H1 (cell line): ENCODE results near the gene CCDC178. TPM values are rescaled to one million over a fixed set of nuclear protein-coding genes. Genes with fewer than 3 reads are reported as not detected.

Experiments
- NRF1 ChIP-seq: IDR thresholded peaks from 2 replicates; pipeline ENCODE4 v1.6.1; 2011; ENCODE audit warnings: mild to moderate bottlenecking, low read depth, low read length, improper control_type of control experiment
- TEAD4 ChIP-seq: IDR thresholded peaks from 2 replicates; pipeline ENCODE4 v1.6.1; 2012; ENCODE audit warnings: low read depth, low read length, inconsistent platforms, mixed read lengths
- polyA plus RNA-seq, 7 experiments: library from polyadenylated mRNA; depleted of rRNA in 3 of 7; stranded (reverse) in 5 of 7; unstranded in 2 of 7; fragments of >200 nt in 5 of 7; fragments of 200-250 nt in 2 of 7; gene quantifications; 1 replicate in 5 of 7; 2 replicates in 1 of 7; 4 replicates in 1 of 7; pipeline versions ENCODE4 v1.2.1 to v1.2.3, GENCODE V29; 2011 to 2013; ENCODE audit warnings: missing spikeins in 2 of 7, mixed read lengths in 2 of 7
- total RNA-seq: library from RNA; stranded (reverse); fragmentation: NEBNext Ultra II Directional; extraction: Animal tissue kit (Norgen Biotek cat#: 25700); gene quantifications from 2 replicates; pipeline ENCODE4 v1.2.1, GENCODE V29; 2021

Gene CCDC178
- total and polyA plus RNA-seq, 2 of the 8 experiments (the other 6 are each of a cell fraction or from before 2014, with no cell fraction given): not detected

DNA sequence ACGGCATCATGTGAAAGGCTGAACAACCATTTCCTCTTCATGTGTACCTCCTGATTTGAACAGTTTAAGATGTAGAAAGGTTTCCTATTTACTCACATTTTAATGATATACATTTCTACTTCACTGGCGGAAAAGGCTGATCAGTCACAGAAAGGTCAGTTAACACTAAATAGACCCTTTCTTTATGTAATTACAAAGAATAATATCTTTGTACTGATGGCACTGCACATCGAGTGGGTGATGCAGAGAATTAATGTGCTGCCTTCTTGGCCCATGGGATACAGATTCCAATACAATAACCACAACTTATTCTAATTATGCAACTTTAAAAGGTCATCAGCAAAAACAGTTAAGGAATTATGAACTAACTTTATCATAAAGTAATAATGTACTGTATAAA, 339.2 kb downstream of the CCDC178 start (continued):
- TF ChIP-seq TEAD4: no peak
- no peak for TF ChIP-seq NRF1
